Chondrocyte (in vitro differentiated cells): Measurements from ENCODE around the gene HIF3A. TPM values are rescaled to one million over a fixed set of nuclear protein-coding genes. Genes with fewer than 3 reads are reported as not detected.
"Not testable (repeated sequence)": the region's sequence is repeated elsewhere in the genome, so short reads cannot be mapped to it uniquely, and the experiment has no call there.

Source experiments
- DNase-seq: peaks from one replicate; pipeline ENCODE4 v3.0.0; 2021; ENCODE audit warnings: mixed read lengths, low spot score
- H3K27ac Mint-ChIP-seq: one replicate; pipeline ENCODE4 v1.8.0; 2021; ENCODE audit warnings: mild to moderate bottlenecking, moderate library complexity, mixed read lengths; ENCODE audit not compliant: unreplicated experiment
- H3K27me3 Mint-ChIP-seq: 2 replicates; pipeline ENCODE4 v1.8.0; 2021; ENCODE audit warnings: low read depth, mixed read lengths
- H3K36me3 Mint-ChIP-seq: 2 replicates; pipeline ENCODE4 v1.8.0; 2021; ENCODE audit warnings: low read depth, mixed read lengths
- H3K4me1 Mint-ChIP-seq: 2 replicates; pipeline ENCODE4 v1.8.0; 2021; ENCODE audit warnings: low read depth, mild to moderate bottlenecking, mixed read lengths
- H3K4me3 Mint-ChIP-seq: one replicate; pipeline ENCODE4 v1.8.0; 2021; ENCODE audit warnings: mild to moderate bottlenecking, moderate library complexity, mixed read lengths; ENCODE audit not compliant: unreplicated experiment
- H3K9me3 Mint-ChIP-seq: 2 replicates; pipeline ENCODE4 v1.8.0; 2021; ENCODE audit warnings: low read depth, mixed read lengths
- CTCF ChIP-seq: fragments of 200-600 bp; sonication (generic); IDR thresholded peaks from 2 replicates; pipeline ENCODE4 v1.5.0; 2021; ENCODE audit warnings: antibody characterized with exemption, mild to moderate bottlenecking, moderate library complexity
- long read RNA-seq: library from polyadenylated mRNA; stranded (forward); transcript quantifications from one replicate; pipeline ENCODE4 v2.0.0, GENCODE V29; 2021
- total RNA-seq: library from RNA; stranded (reverse); gene quantifications from 3 replicates; pipeline ENCODE4 v1.2.1, GENCODE V29; 2021

HIF3A gene
- 78.3 to 113 TPM (median 88.1 TPM) in 3 replicates for total RNA-seq
- long read RNA-seq, full-length matches to known transcripts, result 13 of 59 reads
- long read RNA-seq, partial matches to known transcripts, result 9 of 59 reads
- long read RNA-seq, other reads (novel, unspliced or antisense), result 37 of 59 reads

GRCh38 chr19:46296722-46297461, at the start of gene HIF3A:
Gene HIF3A (plus strand): TSS chr19:46297042. CDS start chr19:46297077, 35 bp downstream.
- H3K27ac Mint-ChIP-seq, result peak within 1 kb of the TSS; percentile 94
- H3K9me3 Mint-ChIP-seq, result peaks cover 2% of the 10 kb centered on the region

GRCh38 chr19:46250076-46250735, 46.6 kb upstream of the HIF3A start:
- no peak overlapping the region for H3K4me3 Mint-ChIP-seq
- H3K4me1 Mint-ChIP-seq, result peaks cover 15% of the 10 kb centered on the region
- H3K27me3 Mint-ChIP-seq, result peaks cover 63% of the 10 kb centered on the region
- TF ChIP-seq CTCF, result no peak
- no peak for DNase-seq
- peaks cover 4% of the 10 kb centered on the region for H3K9me3 Mint-ChIP-seq
- H3K27ac Mint-ChIP-seq, result no peak overlapping the region
- peaks cover 2% of the 10 kb centered on the region for H3K36me3 Mint-ChIP-seq

More at GRCh38 chr19:46296722-46297461, at the start of gene HIF3A:
- H3K27me3 Mint-ChIP-seq, result no peaks in the 10 kb centered on the region
- H3K4me3 Mint-ChIP-seq, result peak within 1 kb of the TSS; percentile 77
- DNase-seq, result peak; percentile 94
- no peak for TF ChIP-seq CTCF
- H3K36me3 Mint-ChIP-seq, result no peaks in the 10 kb centered on the region
- H3K4me1 Mint-ChIP-seq, result peaks cover 50% of the 10 kb centered on the region

GRCh38 chr19:46251416-46251815, 45.4 kb upstream of the HIF3A start:
- DNase-seq, result no peak
- Mint-ChIP-seq H3K4me3 (no peak overlapping the region), H3K36me3 (peaks cover 5% of the 10 kb centered on the region), H3K4me1 (peaks cover 15% of the 10 kb centered on the region), H3K9me3 (peaks cover 9% of the 10 kb centered on the region), H3K27me3 (peaks cover 60% of the 10 kb centered on the region), H3K27ac (no peak overlapping the region)
- no peak for TF ChIP-seq CTCF

- Mint-ChIP-seq H3K36me3 (peaks cover 5% of the 10 kb centered on the region), H3K9me3 (peaks cover 9% of the 10 kb centered on the region), H3K27ac (no peak overlapping the region), H3K4me1 (peaks cover 22% of the 10 kb centered on the region), H3K27me3 (peaks cover 48% of the 10 kb centered on the region), H3K4me3 (no peak overlapping the region)
- TF ChIP-seq CTCF, result no peak
- DNase-seq, result no peak
These were observed 42.1 kb upstream of the HIF3A start for GRCh38 chr19:46254776-46255175.

- Mint-ChIP-seq H3K9me3 (peaks cover 9% of the 10 kb centered on the region), H3K4me3 (no peak overlapping the region), H3K4me1 (peaks cover 14% of the 10 kb centered on the region), H3K36me3 (peaks cover 3% of the 10 kb centered on the region), H3K27ac (no peak overlapping the region), H3K27me3 (peaks cover 45% of the 10 kb centered on the region)
- no peak for DNase-seq
- TF ChIP-seq CTCF, result no peak
These were observed 40.0 kb upstream of the HIF3A start for GRCh38 chr19:46256855-46257254.

- peaks cover 22% of the 10 kb centered on the region for H3K4me1 Mint-ChIP-seq
- H3K9me3 Mint-ChIP-seq, DNase-seq, H3K36me3 Mint-ChIP-seq, H3K4me3 Mint-ChIP-seq, H3K27ac Mint-ChIP-seq: not testable (repeated sequence)
- H3K27me3 Mint-ChIP-seq, result peaks cover 32% of the 10 kb centered on the region
These were observed 35.3 kb upstream of the HIF3A start for GRCh38 chr19:46261501-46261900.

- peaks cover 23% of the 10 kb centered on the region for H3K27me3 Mint-ChIP-seq
- H3K36me3 Mint-ChIP-seq, H3K9me3 Mint-ChIP-seq, H3K4me3 Mint-ChIP-seq, DNase-seq, H3K27ac Mint-ChIP-seq: not testable (repeated sequence)
- H3K4me1 Mint-ChIP-seq, result peaks cover 21% of the 10 kb centered on the region
These were observed 34.1 kb upstream of the HIF3A start for GRCh38 chr19:46262684-46263296.
